Smooth muscle cell (in vitro differentiated cells): ENCODE data around the gene C4orf50. TPM values are rescaled to one million over a fixed set of nuclear protein-coding genes. Genes with fewer than 3 reads are reported as not detected.

Experiments used
- DNase-seq: peaks from one replicate; lab custom pipeline; 2025; ENCODE audit not compliant: unreplicated experiment; lab: John Stamatoyannopoulos, UW
- H2AFZ ChIP-seq: fragments of 200-600 bp; sonication (generic); 2 replicates; pipeline ENCODE4 v1.6.0; 2016; ENCODE audit warnings: antibody characterized with exemption, low read depth, mild to moderate bottlenecking
- H3F3A ChIP-seq: fragments of 200-600 bp; sonication (generic); 2 replicates; pipeline ENCODE4 v1.6.0; 2017; ENCODE audit warnings: antibody characterized with exemption, low read depth
- H3K27ac ChIP-seq: fragments of 200-600 bp; sonication (generic); 2 replicates; pipeline ENCODE4 v1.5.1; 2016; ENCODE audit warnings: low read depth, mild to moderate bottlenecking
- H3K27me3 ChIP-seq: fragments of 200-600 bp; sonication (generic); 2 replicates; pipeline ENCODE4 v1.6.1; 2016; ENCODE audit warnings: low read depth, mild to moderate bottlenecking
- H3K36me3 ChIP-seq: fragments of 200-600 bp; sonication (generic); 2 replicates; pipeline ENCODE4 v1.5.1; 2016; ENCODE audit warnings: low read depth
- H3K4me1 ChIP-seq: fragments of 200-600 bp; sonication (generic); 2 replicates; pipeline ENCODE4 v1.5.1; 2016; ENCODE audit warnings: low read depth
- H3K4me2 ChIP-seq: fragments of 200-600 bp; sonication (generic); 2 replicates; pipeline ENCODE4 v1.6.0; 2016; ENCODE audit warnings: mild to moderate bottlenecking
- H3K4me3 ChIP-seq: fragments of 200-600 bp; sonication (generic); 2 replicates; pipeline ENCODE4 v1.5.1; 2016; ENCODE audit warnings: mild to moderate bottlenecking
- H3K79me2 ChIP-seq: fragments of 200-600 bp; sonication (generic); 2 replicates; pipeline ENCODE4 v1.6.0; 2016; ENCODE audit warnings: low read depth, mild to moderate bottlenecking
- H3K9ac ChIP-seq: fragments of 200-600 bp; sonication (generic); 2 replicates; pipeline ENCODE4 v1.6.0; 2016; ENCODE audit warnings: low read depth
- H3K9me3 ChIP-seq: fragments of 200-600 bp; sonication (generic); replicated peaks from 2 replicates; pipeline ENCODE4 v1.5.1; 2016; ENCODE audit warnings: low read depth
- H4K20me1 ChIP-seq: fragments of 200-600 bp; sonication (generic); 2 replicates; pipeline ENCODE4 v1.6.0; 2016; ENCODE audit warnings: low read depth
- WGBS: methylation state at CpG from one replicate; pipeline ENCODE4 v1.1.7; 2016; ENCODE audit warnings: low lambda C conversion rate; 5-methylcytosine and 5-hydroxymethylcytosine counted together
- polyA plus RNA-seq: library from polyadenylated mRNA; unstranded; fragments of >200 nt; fragmentation: Nextera tagmentation; extraction: Ambion mirVana; gene quantifications from 2 replicates; pipeline ENCODE4 v1.2.1, GENCODE V29; 2016
- total RNA-seq: library from RNA; depleted of rRNA; stranded (reverse); fragments of >200 nt; gene quantifications from 2 replicates; pipeline ENCODE4 v1.2.3, GENCODE V29; 2014
- TF ChIP-seq, protein P1 (sequence below): fragments of 200-600 bp; sonication (generic); IDR thresholded peaks from 2 replicates; pipeline ENCODE4 v1.5.1; 2017; ENCODE audit warnings: borderline replicate concordance, mild to moderate bottlenecking, antibody characterized with exemption; ENCODE audit not compliant: insufficient read depth, poor library complexity, severe bottlenecking

C4orf50 gene
- total and polyA plus RNA-seq, 2 experiments from 2014 or later, result not detected

DNA sequence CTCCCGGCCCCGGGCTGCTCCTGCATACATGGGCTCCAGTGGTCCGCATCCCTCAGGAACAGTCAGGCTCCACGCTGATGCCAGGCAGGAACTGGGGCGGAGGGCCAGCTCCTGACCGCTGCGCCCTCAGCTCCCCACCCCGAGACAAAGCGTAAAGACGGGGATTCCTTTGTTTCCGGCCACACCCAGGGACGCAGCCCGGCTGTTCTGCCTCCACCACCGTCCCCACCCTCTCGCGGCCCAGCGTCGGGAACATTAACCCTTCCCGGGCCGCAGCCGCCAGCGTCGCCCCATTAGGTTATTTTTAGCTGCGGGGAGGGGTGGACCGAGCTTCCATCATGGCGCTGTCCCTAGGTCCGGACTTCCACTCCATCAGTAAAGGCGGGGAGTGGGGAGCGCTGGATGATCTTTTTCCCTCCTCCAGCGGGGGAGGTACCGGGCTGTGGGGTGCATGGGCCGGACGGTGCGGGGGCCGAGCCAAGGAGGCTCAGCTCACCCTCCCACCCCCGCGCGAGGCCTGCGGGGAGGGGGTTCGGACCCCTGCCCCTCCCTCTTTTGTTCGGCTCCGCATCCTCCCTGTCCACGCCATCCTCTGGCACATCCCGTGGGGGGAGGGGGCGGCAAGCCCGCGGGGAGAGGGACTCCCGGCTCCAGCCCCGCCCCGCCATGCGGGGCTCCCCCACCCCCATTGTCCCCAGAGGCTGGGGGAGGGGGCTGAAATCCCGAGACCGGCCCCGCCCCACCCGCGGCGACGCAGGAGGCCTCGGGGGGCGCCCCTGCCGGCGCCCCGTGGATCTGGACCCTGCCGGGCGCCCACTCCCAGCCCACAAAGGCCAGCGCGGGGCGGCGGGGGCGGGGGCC is 130.6 kb downstream of the C4orf50 start:
- no peaks in the 10 kb centered on the region for H3K36me3 ChIP-seq
- no peaks in the 10 kb centered on the region for H3K79me2 ChIP-seq
- peak overlapping the region; percentile 69 for H2AFZ ChIP-seq
- DNase-seq, result no peak
- H3F3A ChIP-seq, result no peaks in the 10 kb centered on the region
- peak overlapping the region; percentile 66 for H3K4me3 ChIP-seq
- H3K4me2 ChIP-seq, result peak overlapping the region; percentile 95
- H3K9me3 ChIP-seq, result no peaks in the 10 kb centered on the region
- peaks cover 6% of the 10 kb centered on the region for H3K4me1 ChIP-seq
- no peak overlapping the region for H3K9ac ChIP-seq
- peaks cover 53% of the 10 kb centered on the region for H3K27me3 ChIP-seq
- TF ChIP-seq, protein P1, sequence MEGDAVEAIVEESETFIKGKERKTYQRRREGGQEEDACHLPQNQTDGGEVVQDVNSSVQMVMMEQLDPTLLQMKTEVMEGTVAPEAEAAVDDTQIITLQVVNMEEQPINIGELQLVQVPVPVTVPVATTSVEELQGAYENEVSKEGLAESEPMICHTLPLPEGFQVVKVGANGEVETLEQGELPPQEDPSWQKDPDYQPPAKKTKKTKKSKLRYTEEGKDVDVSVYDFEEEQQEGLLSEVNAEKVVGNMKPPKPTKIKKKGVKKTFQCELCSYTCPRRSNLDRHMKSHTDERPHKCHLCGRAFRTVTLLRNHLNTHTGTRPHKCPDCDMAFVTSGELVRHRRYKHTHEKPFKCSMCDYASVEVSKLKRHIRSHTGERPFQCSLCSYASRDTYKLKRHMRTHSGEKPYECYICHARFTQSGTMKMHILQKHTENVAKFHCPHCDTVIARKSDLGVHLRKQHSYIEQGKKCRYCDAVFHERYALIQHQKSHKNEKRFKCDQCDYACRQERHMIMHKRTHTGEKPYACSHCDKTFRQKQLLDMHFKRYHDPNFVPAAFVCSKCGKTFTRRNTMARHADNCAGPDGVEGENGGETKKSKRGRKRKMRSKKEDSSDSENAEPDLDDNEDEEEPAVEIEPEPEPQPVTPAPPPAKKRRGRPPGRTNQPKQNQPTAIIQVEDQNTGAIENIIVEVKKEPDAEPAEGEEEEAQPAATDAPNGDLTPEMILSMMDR, result peak; percentile 2
- WGBS, result 2% methylated on average over 36 of the region's 70 CpGs
- H3K27ac ChIP-seq, result no peak overlapping the region
- H4K20me1 ChIP-seq, result peaks cover 34% of the 10 kb centered on the region

DNA sequence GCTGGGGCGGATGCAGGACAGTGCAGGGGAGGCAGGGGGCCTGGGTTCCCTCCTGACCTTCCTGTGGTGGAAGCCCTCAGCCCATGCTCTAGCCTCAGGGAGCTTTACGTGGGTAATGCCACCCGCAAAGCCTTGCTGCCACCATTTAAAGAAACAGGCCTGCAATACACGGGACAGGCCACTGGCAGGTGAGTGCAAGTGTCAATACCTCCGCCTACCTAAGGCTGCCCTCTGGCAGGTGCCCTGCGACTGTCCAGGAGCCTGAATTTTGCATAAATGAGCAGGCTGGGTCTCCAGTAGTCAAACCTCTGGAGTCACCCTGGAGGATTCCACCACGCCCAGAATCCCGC is 131.2 kb downstream of the C4orf50 start:
- Histone ChIP-seq H2AFZ (no peak overlapping the region), H3K27me3 (peaks cover 47% of the 10 kb centered on the region), H3K4me3 (peak overlapping the region; percentile 66), H3K9ac (no peak overlapping the region), H3K4me1 (peaks cover 6% of the 10 kb centered on the region), H3F3A (no peaks in the 10 kb centered on the region), H3K27ac (no peak overlapping the region), H3K79me2 (no peaks in the 10 kb centered on the region), H3K4me2 (peak overlapping the region; percentile 95), H3K36me3 (no peaks in the 10 kb centered on the region), H4K20me1 (peaks cover 40% of the 10 kb centered on the region), H3K9me3 (no peaks in the 10 kb centered on the region)
- TF ChIP-seq, protein P1, result no peak
- WGBS, result 38% methylated on average over 8 of the region's 8 CpGs
- no peak for DNase-seq

DNA sequence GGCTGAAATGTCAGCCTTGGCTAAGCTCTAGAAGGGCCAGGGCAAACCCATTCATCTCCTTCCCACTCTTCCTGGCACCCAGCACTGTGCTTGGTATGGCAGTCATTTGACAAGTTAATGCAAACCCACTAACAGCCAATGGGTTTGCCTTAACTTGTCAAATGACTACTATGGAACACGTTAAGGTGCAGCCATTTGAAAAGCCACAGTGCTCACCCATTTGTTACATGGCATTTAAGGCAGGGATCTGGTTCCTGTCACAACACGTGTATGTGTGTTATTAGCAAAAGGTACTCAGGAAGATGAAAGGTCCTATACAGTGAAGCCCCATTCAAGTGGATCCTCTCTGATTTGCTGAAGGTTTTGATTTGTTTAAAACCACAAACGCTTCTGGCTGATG is 132.5 kb downstream of the C4orf50 start:
- no peaks in the 10 kb centered on the region for H3K36me3 ChIP-seq
- H2AFZ ChIP-seq, result no peak overlapping the region
- peaks cover 35% of the 10 kb centered on the region for H3K27me3 ChIP-seq
- TF ChIP-seq, protein P1, result no peak
- H3K9me3 ChIP-seq, result no peaks in the 10 kb centered on the region
- peaks cover 53% of the 10 kb centered on the region for H4K20me1 ChIP-seq
- no peaks in the 10 kb centered on the region for H3K79me2 ChIP-seq
- no peak for DNase-seq
- H3K4me1 ChIP-seq, result peaks cover 6% of the 10 kb centered on the region
- no peak overlapping the region for H3K9ac ChIP-seq
- H3K4me3 ChIP-seq, result no peak overlapping the region
- no peak overlapping the region for H3K27ac ChIP-seq
- no peak overlapping the region for H3K4me2 ChIP-seq
- WGBS, result 77% methylated on average over 3 of the region's 3 CpGs
- no peaks in the 10 kb centered on the region for H3F3A ChIP-seq

DNA sequence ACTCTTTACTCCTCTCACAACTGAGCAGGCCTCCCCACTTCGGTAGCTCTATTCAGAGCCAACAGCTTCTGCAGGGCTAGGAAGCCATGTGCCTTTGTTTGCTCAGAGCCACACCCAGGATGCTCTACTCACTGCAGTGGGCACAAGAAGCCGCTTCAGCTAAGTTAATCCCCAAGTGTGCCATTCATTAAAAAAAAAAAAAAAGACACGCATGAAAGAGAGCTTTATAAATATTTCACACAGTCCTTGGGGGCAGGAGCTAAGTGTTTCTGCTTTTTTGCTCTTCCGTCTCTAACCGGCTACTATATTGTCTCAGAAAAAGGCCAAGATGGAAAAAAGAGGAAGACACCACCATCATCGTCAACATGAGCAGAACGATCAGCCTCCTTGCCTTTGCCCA is 133.4 kb downstream of the C4orf50 start:
- WGBS, result 93% methylated on average over 7 of the region's 7 CpGs
- Histone ChIP-seq H3K4me2 (no peak overlapping the region), H3K4me3 (no peak overlapping the region), H3F3A (no peaks in the 10 kb centered on the region), H2AFZ (no peak overlapping the region), H3K36me3 (no peaks in the 10 kb centered on the region), H3K4me1 (peaks cover 6% of the 10 kb centered on the region), H3K27me3 (peaks cover 25% of the 10 kb centered on the region), H3K9me3 (no peaks in the 10 kb centered on the region), H3K9ac (no peak overlapping the region), H3K79me2 (no peaks in the 10 kb centered on the region), H4K20me1 (peaks cover 62% of the 10 kb centered on the region), H3K27ac (no peak overlapping the region)
- no peak for DNase-seq
- TF ChIP-seq, protein P1, result no peak
